ENCODE data around the gene NPVF. TPM values are rescaled to one million over a fixed set of nuclear protein-coding genes. Genes with fewer than 3 reads are reported as not detected.

NPVF gene
- polyA plus RNA-seq, 3 donors: not detected

Other genes starting within 250 kb of the NPVF start
- gene OSBPL3, start 248.3 kb downstream of the NPVF start, polyA plus RNA-seq (ENCODE audit: insufficient read length in 3 of 3): 10 to 100 TPM; 17.7 to 26.9 (median 23.5) TPM
- 100 to 1,000 TPM; 141 to 156 (median 150) TPM for gene CYCS, start 103.2 kb downstream of the NPVF start, polyA plus RNA-seq (ENCODE audit: insufficient read length in 3 of 3)